Astrocyte of the cerebellum (primary cell): ENCODE results near the gene TMEM108.

Experiments
- DNase-seq: peaks from one replicate; pipeline ENCODE4 v3.0.0-alpha.2; 2011; ENCODE audit warnings: low read depth
- H3K4me3 ChIP-seq: 2 replicates; pipeline ENCODE4 v1.5.1; 2011; ENCODE audit warnings: mild to moderate bottlenecking, low read depth, low read length, moderate library complexity
- in situ Hi-C: cut with HindIII; loops from 2 replicates; pipeline ENCODE4 v1.10.0; 2017; ENCODE audit warnings: low sequenced_read_pairs
- TF ChIP-seq, protein P1 (sequence below): IDR thresholded peaks from 2 replicates; pipeline ENCODE4 v1.5.1; 2012; ENCODE audit warnings: low read length, low read depth, moderate library complexity, mild to moderate bottlenecking; ENCODE audit errors: missing control alignments

The TMEM108 gene

DNA sequence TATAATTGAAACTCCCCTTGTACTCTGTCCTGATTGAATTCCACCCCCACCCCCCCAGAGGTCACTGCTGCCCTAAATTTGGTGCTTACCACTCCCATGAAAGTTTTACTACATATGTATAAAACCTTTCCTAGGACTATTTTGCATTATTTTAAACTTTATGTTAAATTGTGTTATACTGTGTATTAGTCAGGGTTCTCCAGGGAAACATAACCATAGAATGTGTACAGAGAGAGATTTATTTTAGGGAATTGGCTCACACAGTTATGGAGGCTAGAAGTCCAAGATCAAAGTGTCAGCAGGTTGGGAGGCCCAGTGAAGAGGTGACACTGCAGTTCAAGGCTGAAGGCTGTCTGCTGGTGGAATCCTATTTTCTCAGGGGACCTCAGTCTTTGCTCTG is 390.9 kb downstream of the TMEM108 start:
- in situ Hi-C loops: no loop called here
- no peak for DNase-seq
- TF ChIP-seq, protein P1, sequence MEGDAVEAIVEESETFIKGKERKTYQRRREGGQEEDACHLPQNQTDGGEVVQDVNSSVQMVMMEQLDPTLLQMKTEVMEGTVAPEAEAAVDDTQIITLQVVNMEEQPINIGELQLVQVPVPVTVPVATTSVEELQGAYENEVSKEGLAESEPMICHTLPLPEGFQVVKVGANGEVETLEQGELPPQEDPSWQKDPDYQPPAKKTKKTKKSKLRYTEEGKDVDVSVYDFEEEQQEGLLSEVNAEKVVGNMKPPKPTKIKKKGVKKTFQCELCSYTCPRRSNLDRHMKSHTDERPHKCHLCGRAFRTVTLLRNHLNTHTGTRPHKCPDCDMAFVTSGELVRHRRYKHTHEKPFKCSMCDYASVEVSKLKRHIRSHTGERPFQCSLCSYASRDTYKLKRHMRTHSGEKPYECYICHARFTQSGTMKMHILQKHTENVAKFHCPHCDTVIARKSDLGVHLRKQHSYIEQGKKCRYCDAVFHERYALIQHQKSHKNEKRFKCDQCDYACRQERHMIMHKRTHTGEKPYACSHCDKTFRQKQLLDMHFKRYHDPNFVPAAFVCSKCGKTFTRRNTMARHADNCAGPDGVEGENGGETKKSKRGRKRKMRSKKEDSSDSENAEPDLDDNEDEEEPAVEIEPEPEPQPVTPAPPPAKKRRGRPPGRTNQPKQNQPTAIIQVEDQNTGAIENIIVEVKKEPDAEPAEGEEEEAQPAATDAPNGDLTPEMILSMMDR: no peak
- H3K4me3 ChIP-seq: no peak overlapping the region

DNA sequence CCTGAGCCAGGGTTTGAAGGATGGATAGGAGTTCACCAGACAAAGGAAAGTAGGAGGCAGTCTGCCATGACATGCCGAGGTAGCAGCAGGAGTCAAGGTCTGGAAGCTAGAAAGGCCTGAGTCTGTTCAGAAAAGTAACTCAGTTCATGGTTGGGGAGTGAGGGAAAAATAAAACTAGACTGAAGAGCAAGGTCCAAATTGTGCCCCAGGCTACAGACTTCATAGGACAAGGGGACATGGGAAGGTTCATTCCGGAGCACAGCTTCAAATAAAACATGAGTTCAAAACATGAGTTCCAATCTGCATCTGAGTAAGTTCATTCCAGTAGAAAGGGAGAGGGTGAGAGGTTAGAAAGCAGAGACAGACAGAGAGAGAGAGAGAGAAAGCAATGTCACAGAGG is 401.4 kb downstream of the TMEM108 start:
- TF ChIP-seq, protein P1: no peak
- DNase-seq: no peak
- H3K4me3 ChIP-seq: no peak overlapping the region
- in situ Hi-C loops: no loop called here

DNA sequence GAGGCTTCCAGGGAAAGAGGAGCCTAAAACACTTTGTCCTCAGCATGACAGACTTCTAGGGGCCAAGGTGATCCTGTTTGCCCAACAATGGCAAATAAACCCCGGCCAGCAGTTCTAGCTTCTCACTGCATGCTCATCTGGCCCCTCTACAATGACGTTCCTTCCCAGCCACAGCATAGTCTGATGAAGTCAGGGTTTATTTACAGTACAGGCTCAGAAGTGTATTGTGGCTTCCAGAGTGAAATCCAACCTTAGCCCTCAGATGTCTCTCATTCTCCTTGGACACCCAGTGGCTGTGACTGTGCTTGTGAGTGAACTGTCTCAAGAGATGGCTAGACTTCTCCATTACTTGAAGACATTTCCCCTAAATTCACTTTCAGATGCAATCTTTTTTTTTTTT is 402.5 kb downstream of the TMEM108 start:
- H3K4me3 ChIP-seq: no peak overlapping the region
- no peak for DNase-seq
- TF ChIP-seq, protein P1: no peak
- in situ Hi-C loops: no loop called here

DNA sequence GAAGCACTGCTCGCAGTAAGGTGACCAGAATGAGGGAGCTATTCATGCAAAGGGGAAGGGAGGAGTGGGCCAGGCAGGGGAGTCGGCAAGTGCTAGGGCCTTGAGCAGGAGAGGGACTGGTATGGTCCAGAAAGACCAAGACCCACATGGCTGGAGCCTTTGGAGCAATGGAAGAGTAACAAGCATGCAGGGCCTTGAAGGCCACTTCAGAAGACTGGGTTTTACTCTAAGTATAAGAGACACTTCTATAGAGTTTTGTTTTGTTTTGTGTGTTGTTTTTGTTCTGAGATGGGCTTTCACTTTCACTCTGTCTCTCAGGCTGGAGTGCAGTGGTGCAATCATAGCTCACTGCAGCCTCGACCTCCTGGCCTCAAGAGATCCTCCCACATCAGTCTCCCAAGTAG is 403.7 kb downstream of the TMEM108 start:
- in situ Hi-C loops: no loop called here
- H3K4me3 ChIP-seq: no peak overlapping the region

DNA sequence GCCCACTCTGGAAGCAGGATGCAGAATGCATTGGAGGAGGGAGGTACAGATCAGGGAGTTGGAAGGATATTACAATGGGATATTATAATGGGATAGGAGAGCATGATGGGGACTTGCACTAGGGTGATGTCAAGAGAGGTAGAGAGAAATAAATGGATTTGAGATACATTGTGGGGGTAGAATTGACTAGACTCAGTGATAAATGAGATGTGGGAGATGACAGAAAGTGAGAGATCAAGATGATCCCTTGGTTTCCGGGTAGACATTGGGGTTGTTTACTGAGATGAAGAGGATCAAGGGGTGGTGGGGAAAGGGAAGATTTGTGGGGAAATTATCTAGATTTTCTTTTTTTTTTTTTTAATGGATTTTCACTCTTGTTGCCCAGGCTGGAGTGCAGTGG is 404.3 kb downstream of the TMEM108 start:
- no peak overlapping the region for H3K4me3 ChIP-seq
- TF ChIP-seq, protein P1: no peak
- in situ Hi-C loops: no loop called here
- DNase-seq: no peak

More for the DNA sequence above, 403.7 kb downstream of the TMEM108 start:
- no peak for DNase-seq
- TF ChIP-seq, protein P1: no peak

DNA sequence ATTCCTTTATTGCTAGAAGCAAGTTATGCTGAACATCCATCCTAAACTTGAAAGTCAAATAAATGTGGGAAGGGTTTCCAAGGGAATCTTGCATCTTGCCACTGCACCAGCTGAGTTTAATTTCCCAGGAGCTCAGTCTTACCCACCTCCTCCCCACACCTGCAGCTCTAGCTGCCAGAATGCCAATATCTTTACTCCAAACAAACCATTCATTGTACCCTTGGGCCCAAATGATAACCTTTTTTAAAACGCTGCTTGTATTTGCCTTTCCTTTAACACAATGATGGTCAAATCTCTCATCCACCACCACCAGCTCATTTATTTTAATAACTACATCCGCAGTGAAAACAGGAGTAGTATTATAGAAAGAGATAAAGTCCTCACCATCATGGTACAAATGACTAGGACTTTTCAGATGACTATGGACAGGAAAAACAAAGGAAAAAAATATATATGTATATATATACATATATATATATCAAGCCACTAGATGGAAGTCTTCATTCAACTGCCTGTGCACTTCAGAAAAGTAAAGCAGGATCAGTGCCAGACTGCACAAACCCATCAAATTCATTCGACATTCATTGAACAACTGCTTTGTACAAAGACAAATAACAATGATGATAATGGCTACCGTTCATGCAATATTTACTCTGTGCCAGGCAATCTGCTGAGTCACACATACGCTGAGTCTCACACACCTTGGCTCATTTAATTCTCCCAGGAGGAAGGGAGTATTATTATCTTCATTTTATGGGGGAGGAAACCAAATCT is 405.6 kb downstream of the TMEM108 start:
- H3K4me3 ChIP-seq: no peak overlapping the region
- TF ChIP-seq, protein P1: no peak
- no peak for DNase-seq
- in situ Hi-C loops: no loop called here
